RWPE1 (cell line): ENCODE results near the gene SLC39A7.
A peak's percentile ranks its signal among the peaks of the same experiment; 100 is the strongest.

Experiments
- CTCF ChIA-PET: fragments of 350-600 bp; sonication (Branson Sonifier 250); formaldehyde crosslinking; extraction: SDS; loops from one replicate; lab custom pipeline; 2021; lab: Yijun Ruan, JAX
- POLR2A ChIA-PET: fragments of 400-600 bp; formaldehyde crosslinking; extraction: SDS; loops from one replicate; lab custom pipeline; 2020; ENCODE audit warnings: antibody characterized with exemption; ENCODE audit not compliant: low non-redundant PET; lab: Yijun Ruan, JAX
- DNase-seq: peaks from one replicate; pipeline ENCODE4 v3.0.0; 2012; ENCODE audit warnings: low spot score
- H3K27ac ChIP-seq: fragments of 450-650 bp; 2 replicates; pipeline ENCODE4 v1.5.1; 2017
- CTCF ChIP-seq: fragments of 450-650 bp; conservative IDR thresholded peaks from 2 replicates; pipeline ENCODE4 v1.5.1; 2017; ENCODE audit warnings: low read depth, mild to moderate bottlenecking

The SLC39A7 gene

GRCh38 chr6:33211666-33212422, 11.2 kb downstream of the SLC39A7 start:
- no peak overlapping the region for H3K27ac ChIP-seq
- no peak for DNase-seq
- POLR2A ChIA-PET: interaction anchor here (0.6 kb wide), 2 partner anchors 9 to 59 kb away, joined by 4 to 5 read pairs; no protein-coding TSS in a partner anchor
- TF ChIP-seq CTCF: no peak
- CTCF ChIA-PET: no interaction called here

- CTCF ChIA-PET: interaction anchor here (0.6 kb wide), 1 partner anchor 22 kb away, joined by 4 read pairs; no protein-coding TSS in a partner anchor
- DNase-seq: no peak
- POLR2A ChIA-PET: interaction anchor here (0.7 kb wide), 1 partner anchor 8 kb away, joined by 6 read pairs; the partner anchor contains the start of gene HSD17B8
- TF ChIP-seq CTCF: no peak
- H3K27ac ChIP-seq: peak overlapping the region; percentile 39
Observed at GRCh38 chr6:33212857-33213165, 12.1 kb downstream of the SLC39A7 start.

- no peak for TF ChIP-seq CTCF
- POLR2A ChIA-PET: interaction anchor here (0.7 kb wide), 1 partner anchor 9 kb away, joined by 6 read pairs; the partner anchor contains the start of gene HSD17B8
- CTCF ChIA-PET: interaction anchor here (0.6 kb wide), 1 partner anchor 22 kb away, joined by 4 read pairs; no protein-coding TSS in a partner anchor
- peak overlapping the region; percentile 39 for H3K27ac ChIP-seq
- no peak for DNase-seq
Observed at GRCh38 chr6:33213166-33213988, 12.7 kb downstream of the SLC39A7 start.

- DNase-seq: no peak
- ChIA-PET POLR2A (no interaction called here), CTCF (no interaction called here)
- H3K27ac ChIP-seq: peak overlapping the region; percentile 39; the same call in 1 of the 2 replicates
- TF ChIP-seq CTCF: no peak
Observed at GRCh38 chr6:33213989-33214335, 13.3 kb downstream of the SLC39A7 start.

GRCh38 chr6:33215271-33216116, 14.8 kb downstream of the SLC39A7 start:
- H3K27ac ChIP-seq: no peak overlapping the region
- CTCF ChIA-PET: no interaction called here
- DNase-seq: no peak
- POLR2A ChIA-PET: no interaction called here
- TF ChIP-seq CTCF: no peak

- ChIA-PET POLR2A (no interaction called here), CTCF (no interaction called here)
- DNase-seq: no peak
- TF ChIP-seq CTCF: no peak
- no peak overlapping the region for H3K27ac ChIP-seq
Observed at GRCh38 chr6:33216117-33216649, 15.5 kb downstream of the SLC39A7 start.
